Type B pancreatic cell (in vitro differentiated cells): Measurements from ENCODE around the gene GHRL. TPM values are rescaled to one million over a fixed set of nuclear protein-coding genes. Genes with fewer than 3 reads are reported as not detected.

Experiments
- DNase-seq: peaks from one replicate; pipeline ENCODE4 v3.0.0; 2021; ENCODE audit warnings: mixed read lengths; ENCODE audit not compliant: unreplicated experiment; ENCODE audit errors: extremely low spot score
- H3K27ac Mint-ChIP-seq: 2 replicates; pipeline ENCODE4 v1.8.0; 2021; ENCODE audit warnings: mild to moderate bottlenecking, mixed read lengths
- H3K27me3 Mint-ChIP-seq: 2 replicates; pipeline ENCODE4 v1.8.0; 2021; ENCODE audit warnings: mixed read lengths
- H3K36me3 Mint-ChIP-seq: 2 replicates; pipeline ENCODE4 v1.8.0; 2021; ENCODE audit warnings: mixed read lengths
- H3K4me1 Mint-ChIP-seq: one replicate; pipeline ENCODE4 v1.8.0; 2021; ENCODE audit warnings: mixed read lengths; ENCODE audit not compliant: unreplicated experiment
- H3K4me3 Mint-ChIP-seq: 2 replicates; pipeline ENCODE4 v1.8.0; 2021; ENCODE audit warnings: mild to moderate bottlenecking, mixed read lengths
- H3K9me3 Mint-ChIP-seq: 2 replicates; pipeline ENCODE4 v1.8.0; 2021; ENCODE audit warnings: mixed read lengths
- CTCF ChIP-seq: fragments of 200-600 bp; sonication (generic); conservative IDR thresholded peaks from 2 replicates; pipeline ENCODE4 v1.5.0; 2021; ENCODE audit warnings: antibody characterized with exemption, mild to moderate bottlenecking
- total RNA-seq: library from RNA; stranded (reverse); gene quantifications from 2 replicates; pipeline ENCODE4 v1.2.1, GENCODE V29; 2021; ENCODE audit warnings: low replicate concordance

GHRL gene
- total RNA-seq, 1 donor from 2014 or later: 29.6 TPM

- H3K9me3 Mint-ChIP-seq: no peaks in the 10 kb centered on the region
- peaks cover 5% of the 10 kb centered on the region for H3K4me1 Mint-ChIP-seq
- H3K27ac Mint-ChIP-seq: no peak overlapping the region
- no peaks in the 10 kb centered on the region for H3K27me3 Mint-ChIP-seq
- H3K4me3 Mint-ChIP-seq: no peak overlapping the region
- peaks cover 46% of the 10 kb centered on the region for H3K36me3 Mint-ChIP-seq
- no peak for DNase-seq
- TF ChIP-seq CTCF: no peak
Measured at GRCh38 chr3:10305331-10305902, 12.7 kb upstream of the GHRL start.

- no peak for DNase-seq
- H3K36me3 Mint-ChIP-seq: peaks cover 45% of the 10 kb centered on the region
- H3K4me3 Mint-ChIP-seq: no peak overlapping the region
- no peaks in the 10 kb centered on the region for H3K9me3 Mint-ChIP-seq
- no peak for TF ChIP-seq CTCF
- H3K27me3 Mint-ChIP-seq: no peaks in the 10 kb centered on the region
- H3K4me1 Mint-ChIP-seq: peaks cover 3% of the 10 kb centered on the region
- no peak overlapping the region for H3K27ac Mint-ChIP-seq
Measured at GRCh38 chr3:10304905-10305304, 12.2 kb upstream of the GHRL start.

- H3K4me1 Mint-ChIP-seq: no peaks in the 10 kb centered on the region
Measured at GRCh38 chr3:10303785-10304184, 11.0 kb upstream of the GHRL start.

GRCh38 chr3:10303105-10303504, 10.4 kb upstream of the GHRL start:
- Mint-ChIP-seq H3K36me3 (peaks cover 44% of the 10 kb centered on the region), H3K4me1 (no peaks in the 10 kb centered on the region), H3K4me3 (no peak overlapping the region), H3K9me3 (no peaks in the 10 kb centered on the region), H3K27me3 (no peaks in the 10 kb centered on the region), H3K27ac (no peak overlapping the region)
- no peak for DNase-seq
- no peak for TF ChIP-seq CTCF

More at GRCh38 chr3:10303785-10304184, 11.0 kb upstream of the GHRL start:
- Mint-ChIP-seq H3K36me3 (peaks cover 45% of the 10 kb centered on the region), H3K27ac (no peak overlapping the region), H3K27me3 (no peaks in the 10 kb centered on the region), H3K9me3 (no peaks in the 10 kb centered on the region), H3K4me3 (no peak overlapping the region)
- no peak for DNase-seq
- TF ChIP-seq CTCF: no peak

- H3K9me3 Mint-ChIP-seq: no peaks in the 10 kb centered on the region
- no peak overlapping the region for H3K4me3 Mint-ChIP-seq
- no peak for DNase-seq
- no peak for TF ChIP-seq CTCF
- H3K4me1 Mint-ChIP-seq: no peaks in the 10 kb centered on the region
- H3K27ac Mint-ChIP-seq: no peak overlapping the region
- no peaks in the 10 kb centered on the region for H3K27me3 Mint-ChIP-seq
- H3K36me3 Mint-ChIP-seq: peaks cover 36% of the 10 kb centered on the region
Measured at GRCh38 chr3:10300087-10300486, 7.3 kb upstream of the GHRL start.

GRCh38 chr3:10299679-10300078, 6.9 kb upstream of the GHRL start:
- Mint-ChIP-seq H3K27me3 (no peaks in the 10 kb centered on the region), H3K27ac (no peak overlapping the region), H3K4me3 (no peak overlapping the region), H3K36me3 (peaks cover 38% of the 10 kb centered on the region), H3K9me3 (no peaks in the 10 kb centered on the region), H3K4me1 (no peaks in the 10 kb centered on the region)
- no peak for TF ChIP-seq CTCF
- DNase-seq: no peak
